Measurements from ENCODE around the gene GGA2. TPM values are rescaled to one million over a fixed set of nuclear protein-coding genes. Genes with fewer than 3 reads are reported as not detected.
"Not testable (repeated sequence)": the region's sequence is repeated elsewhere in the genome, so short reads cannot be mapped to it uniquely, and the experiment has no call there.

Gene GGA2
- total RNA-seq, 1 experiment from 2014 or later = 90.4 TPM

DNA sequence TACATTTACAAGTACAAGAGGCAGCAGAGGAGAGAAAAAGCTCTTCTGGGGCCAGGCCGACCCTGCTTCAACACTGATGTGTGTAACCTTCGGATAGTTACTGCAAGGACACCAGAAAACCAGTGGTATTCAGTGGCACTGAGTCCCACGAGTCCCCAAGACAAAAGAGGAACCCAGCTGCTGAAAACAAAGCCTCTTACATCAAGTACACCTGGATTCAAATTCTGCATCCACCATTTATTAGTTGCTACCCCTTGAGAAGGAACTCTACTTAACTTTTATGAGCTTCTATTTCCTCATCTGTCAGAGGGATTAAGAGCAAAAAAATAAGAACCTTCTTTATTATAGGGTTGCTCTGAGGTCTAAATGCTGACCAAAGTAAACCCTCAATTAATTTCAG, 44.2 kb upstream of the GGA2 start:
- TF ChIP-seq, protein P1, sequence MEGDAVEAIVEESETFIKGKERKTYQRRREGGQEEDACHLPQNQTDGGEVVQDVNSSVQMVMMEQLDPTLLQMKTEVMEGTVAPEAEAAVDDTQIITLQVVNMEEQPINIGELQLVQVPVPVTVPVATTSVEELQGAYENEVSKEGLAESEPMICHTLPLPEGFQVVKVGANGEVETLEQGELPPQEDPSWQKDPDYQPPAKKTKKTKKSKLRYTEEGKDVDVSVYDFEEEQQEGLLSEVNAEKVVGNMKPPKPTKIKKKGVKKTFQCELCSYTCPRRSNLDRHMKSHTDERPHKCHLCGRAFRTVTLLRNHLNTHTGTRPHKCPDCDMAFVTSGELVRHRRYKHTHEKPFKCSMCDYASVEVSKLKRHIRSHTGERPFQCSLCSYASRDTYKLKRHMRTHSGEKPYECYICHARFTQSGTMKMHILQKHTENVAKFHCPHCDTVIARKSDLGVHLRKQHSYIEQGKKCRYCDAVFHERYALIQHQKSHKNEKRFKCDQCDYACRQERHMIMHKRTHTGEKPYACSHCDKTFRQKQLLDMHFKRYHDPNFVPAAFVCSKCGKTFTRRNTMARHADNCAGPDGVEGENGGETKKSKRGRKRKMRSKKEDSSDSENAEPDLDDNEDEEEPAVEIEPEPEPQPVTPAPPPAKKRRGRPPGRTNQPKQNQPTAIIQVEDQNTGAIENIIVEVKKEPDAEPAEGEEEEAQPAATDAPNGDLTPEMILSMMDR (IDR thresholded peaks at IDR 0.05; ENCODE audit: unreplicated experiment) = no peak
- Mint-ChIP-seq H3K36me3 (ENCODE audit: insufficient read depth, unreplicated experiment) (peaks cover 68% of the 10 kb centered on the region), H3K4me3 (ENCODE audit: low read depth, unreplicated experiment) (no peak overlapping the region), H3K4me1 (ENCODE audit: low read depth, unreplicated experiment) (peaks cover 7% of the 10 kb centered on the region), H3K9me3 (ENCODE audit: low read depth, unreplicated experiment) (no peaks in the 10 kb centered on the region), H3K27ac (ENCODE audit: unreplicated experiment) (no peak overlapping the region), H3K27me3 (ENCODE audit: unreplicated experiment) (no peaks in the 10 kb centered on the region)
- no TSS peak for BruUV-seq (replicated peaks)
- CTCF ChIA-PET = interaction anchor here (1.2 kb wide), 1 partner anchor 44 kb away, joined by 4 read pairs; no protein-coding TSS in a partner anchor
- intact Hi-C loops (cut with micrococcal nuclease; ENCODE audit: unreplicated experiment) = no loop called here
- no peak for DNase-seq

DNA sequence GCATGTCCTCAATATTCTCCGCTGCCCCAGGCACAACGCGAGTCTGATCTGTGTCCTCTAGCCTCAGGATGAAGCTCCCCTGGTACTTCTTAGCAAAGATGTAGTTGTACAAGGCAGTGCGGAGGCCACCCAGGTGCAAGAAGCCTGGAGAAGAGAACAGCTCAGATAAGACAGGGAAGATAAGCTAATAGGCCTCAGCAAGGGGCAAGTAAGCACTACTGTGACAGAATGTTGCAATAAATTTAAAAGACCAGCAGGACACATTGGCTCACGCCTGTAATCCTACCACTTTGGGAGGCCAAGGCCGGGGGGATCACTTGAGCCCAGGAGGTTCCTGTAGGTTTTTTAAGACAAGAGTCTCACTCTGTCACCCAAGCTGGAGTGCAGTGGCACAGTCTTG, 41.9 kb upstream of the GGA2 start:
- BruUV-seq (replicated peaks) = no TSS peak
- no peak for DNase-seq
- Mint-ChIP-seq H3K4me1 (ENCODE audit: low read depth, unreplicated experiment) (no peaks in the 10 kb centered on the region), H3K27me3 (ENCODE audit: unreplicated experiment) (no peaks in the 10 kb centered on the region), H3K27ac (ENCODE audit: unreplicated experiment) (no peak overlapping the region), H3K36me3 (ENCODE audit: insufficient read depth, unreplicated experiment) (peaks cover 58% of the 10 kb centered on the region), H3K9me3 (ENCODE audit: low read depth, unreplicated experiment) (no peaks in the 10 kb centered on the region), H3K4me3 (ENCODE audit: low read depth, unreplicated experiment) (no peak overlapping the region)
- TF ChIP-seq, protein P1 (IDR thresholded peaks at IDR 0.05; ENCODE audit: unreplicated experiment) = no peak
- intact Hi-C loops (cut with micrococcal nuclease; ENCODE audit: unreplicated experiment) = no loop called here
- CTCF ChIA-PET = no interaction called here

DNA sequence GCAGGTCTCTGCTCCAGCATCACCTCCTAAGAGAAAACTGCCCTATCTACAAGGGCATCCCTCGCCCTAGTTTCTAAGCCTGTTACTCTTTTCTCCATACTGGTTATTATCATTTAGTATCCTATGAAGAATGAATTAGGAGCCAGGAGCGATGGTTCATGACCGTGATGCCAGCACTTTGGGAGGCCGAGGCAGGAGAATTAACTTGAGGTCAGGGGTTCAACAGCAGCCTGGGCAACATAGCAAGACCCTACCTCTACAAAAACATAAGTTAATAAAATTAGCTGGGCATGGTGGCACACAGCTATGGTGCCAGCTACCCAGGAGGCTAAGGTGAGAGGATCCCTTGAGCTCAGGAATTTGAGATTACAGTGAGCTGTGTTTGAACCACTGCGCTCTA, 39.6 kb upstream of the GGA2 start:
- DNase-seq = no peak
- H3K27me3 Mint-ChIP-seq (ENCODE audit: unreplicated experiment) = no peaks in the 10 kb centered on the region
- H3K27ac Mint-ChIP-seq (ENCODE audit: unreplicated experiment) = no peak overlapping the region
- TF ChIP-seq, protein P1 (IDR thresholded peaks at IDR 0.05; ENCODE audit: unreplicated experiment) = no peak
- H3K36me3 Mint-ChIP-seq (ENCODE audit: insufficient read depth, unreplicated experiment) = peaks cover 48% of the 10 kb centered on the region
- no peaks in the 10 kb centered on the region for H3K4me1 Mint-ChIP-seq (ENCODE audit: low read depth, unreplicated experiment)
- H3K9me3 Mint-ChIP-seq (ENCODE audit: low read depth, unreplicated experiment) = no peaks in the 10 kb centered on the region
- no TSS peak for BruUV-seq (replicated peaks)
- H3K4me3 Mint-ChIP-seq (ENCODE audit: low read depth, unreplicated experiment) = no peak overlapping the region
- intact Hi-C loops (cut with micrococcal nuclease; ENCODE audit: unreplicated experiment) = no loop called here
- CTCF ChIA-PET = interaction anchor here (0.7 kb wide), 1 partner anchor 54 kb away, joined by 5 read pairs; no protein-coding TSS in a partner anchor

DNA sequence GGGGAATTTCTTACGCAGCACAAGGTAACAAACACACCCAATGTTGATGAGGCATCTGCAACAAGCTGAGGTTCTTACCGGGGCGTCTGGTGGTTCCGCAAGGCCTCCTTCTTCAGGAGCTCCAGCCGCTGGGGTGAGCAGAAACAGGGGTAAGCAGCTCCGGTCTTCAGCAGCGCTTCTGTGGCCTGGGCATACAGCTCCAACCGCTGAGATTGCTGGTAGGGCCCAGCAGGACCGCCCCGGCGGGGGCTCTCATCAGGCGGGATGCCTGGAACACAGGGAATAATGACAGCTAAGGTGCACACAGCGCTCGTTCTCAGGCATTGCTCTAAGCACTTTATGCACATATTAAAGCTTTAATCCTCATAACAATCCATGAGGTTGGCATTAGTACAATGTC, 34.1 kb upstream of the GGA2 start:
- H3K27ac Mint-ChIP-seq (ENCODE audit: unreplicated experiment) = no peak overlapping the region
- no peak overlapping the region for H3K4me3 Mint-ChIP-seq (ENCODE audit: low read depth, unreplicated experiment)
- no peaks in the 10 kb centered on the region for H3K27me3 Mint-ChIP-seq (ENCODE audit: unreplicated experiment)
- H3K36me3 Mint-ChIP-seq (ENCODE audit: insufficient read depth, unreplicated experiment) = peaks cover 52% of the 10 kb centered on the region
- H3K9me3 Mint-ChIP-seq (ENCODE audit: low read depth, unreplicated experiment) = no peaks in the 10 kb centered on the region
- intact Hi-C loops (cut with micrococcal nuclease; ENCODE audit: unreplicated experiment) = no loop called here
- DNase-seq = no peak
- CTCF ChIA-PET = no interaction called here
- no TSS peak for BruUV-seq (replicated peaks)
- TF ChIP-seq, protein P1 (IDR thresholded peaks at IDR 0.05; ENCODE audit: unreplicated experiment) = no peak
- no peaks in the 10 kb centered on the region for H3K4me1 Mint-ChIP-seq (ENCODE audit: low read depth, unreplicated experiment)

DNA sequence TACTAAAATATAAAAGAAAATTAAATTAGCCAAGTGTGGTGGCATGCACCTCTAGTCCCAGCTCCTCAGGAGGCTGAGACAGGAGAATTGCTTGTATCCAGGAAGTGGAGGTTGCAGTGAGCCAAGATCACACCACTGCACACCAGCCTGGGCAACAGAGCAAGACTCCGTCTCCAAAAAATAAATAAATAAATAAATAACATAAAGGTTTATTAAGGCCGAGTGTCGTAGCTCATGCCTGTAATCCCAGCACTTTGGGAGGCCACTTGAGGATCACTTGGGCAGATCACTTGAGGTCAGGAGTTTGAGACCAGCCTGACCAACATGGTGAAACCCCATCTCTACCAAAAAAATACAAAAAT, 30.5 kb upstream of the GGA2 start:
- H3K4me3 Mint-ChIP-seq (ENCODE audit: low read depth, unreplicated experiment); H3K27ac Mint-ChIP-seq (ENCODE audit: unreplicated experiment); H3K9me3 Mint-ChIP-seq (ENCODE audit: low read depth, unreplicated experiment); H3K4me1 Mint-ChIP-seq (ENCODE audit: low read depth, unreplicated experiment); intact Hi-C loops (cut with micrococcal nuclease; ENCODE audit: unreplicated experiment); DNase-seq; BruUV-seq (replicated peaks); H3K27me3 Mint-ChIP-seq (ENCODE audit: unreplicated experiment): not testable (repeated sequence)
- CTCF ChIA-PET = interaction anchor here (0.7 kb wide), 1 partner anchor 1576 kb away, joined by 3 read pairs; no protein-coding TSS in a partner anchor
- H3K36me3 Mint-ChIP-seq (ENCODE audit: insufficient read depth, unreplicated experiment) = peaks cover 46% of the 10 kb centered on the region
